Sigmoid colon (tissue), 4 donors: Measurements from ENCODE around the gene CLIP4.

Experiments
- CTCF ChIP-seq, 4 experiments: fragments of 450-650 bp in 3 of 4; fragments of 200-600 bp in 1 of 4; IDR thresholded peaks; one replicate each; pipeline ENCODE4 v1.5.1; 2016 to 2019; ENCODE audit warnings: antibody characterized with exemption in 4 of 4, mild to moderate bottlenecking in 3 of 4, moderate library complexity in 2 of 4
- EP300 ChIP-seq, 4 donors: sonication (generic); formaldehyde crosslinking; IDR thresholded peaks; one replicate each; pipeline ENCODE4 v1.6.1; 2017; ENCODE audit warnings: antibody characterized with exemption in 4 of 4
- POLR2A ChIP-seq, 2 donors: fragments of 450-650 bp; IDR thresholded peaks; one replicate each; pipeline ENCODE4 v1.6.1; 2016; ENCODE audit warnings: antibody characterized with exemption in 2 of 2, mild to moderate bottlenecking in 2 of 2, moderate library complexity in 2 of 2

- TF ChIP-seq EP300 (IDR thresholded peaks at IDR 0.05) = no peak
- no peak for TF ChIP-seq CTCF (IDR thresholded peaks at IDR 0.05)
- TF ChIP-seq POLR2A (IDR thresholded peaks at IDR 0.05) = no peak
These were observed 67.7 kb downstream of the CLIP4 start for GRCh38 chr2:29182920-29183319.
